Lower leg skin (tissue), 4 donors: Measurements from ENCODE around the gene SBNO2. TPM values are rescaled to one million over a fixed set of nuclear protein-coding genes. Genes with fewer than 3 reads are reported as not detected.
A peak's percentile ranks its signal among the peaks of the same experiment; 100 is the strongest.

Experiments used
- DNase-seq, 2 donors: peaks; one replicate each; pipeline ENCODE4 v3.0.0-alpha.2; 2019; ENCODE audit warnings: low spot score in 2 of 2
- H3K4me3 ChIP-seq: fragments of 200-600 bp; sonication (generic); 2 replicates; pipeline ENCODE4 v1.5.1; 2017; ENCODE audit warnings: mild to moderate bottlenecking, low read depth; ENCODE audit not compliant: poor library complexity, severe bottlenecking
- CTCF ChIP-seq, 3 donors: fragments of 450-650 bp; IDR thresholded peaks; one replicate each; pipeline ENCODE4 v1.5.1; 2016; ENCODE audit warnings: antibody characterized with exemption in 3 of 3, mild to moderate bottlenecking in 3 of 3, moderate library complexity in 2 of 3
- POLR2A ChIP-seq, 2 donors: fragments of 450-650 bp; IDR thresholded peaks; one replicate each; pipeline ENCODE4 v1.6.1; 2016 to 2017; ENCODE audit warnings: antibody characterized with exemption in 2 of 2, mild to moderate bottlenecking in 1 of 2, moderate library complexity in 1 of 2
- WGBS, 2 donors: methylation state at CpG; one replicate each; pipeline ENCODE4 v1.1.5; 2018; 5-methylcytosine and 5-hydroxymethylcytosine counted together
- intact Hi-C: fragments of 100-400 bp; cut with DNase I; formaldehyde crosslinking; loops from one replicate; pipeline ENCODE4 v1.15.0; 2023; ENCODE audit warnings: low total_unique reads
- total RNA-seq, 4 donors: library from RNA; depleted of rRNA; stranded (reverse); fragments of >200 nt; gene quantifications; one replicate each; pipeline ENCODE4 v1.1.0, GENCODE V29; 2016

The SBNO2 gene
- total RNA-seq, 4 donors from 2014 or later = 54.8 to 68.6 (median 60.3) TPM

DNA sequence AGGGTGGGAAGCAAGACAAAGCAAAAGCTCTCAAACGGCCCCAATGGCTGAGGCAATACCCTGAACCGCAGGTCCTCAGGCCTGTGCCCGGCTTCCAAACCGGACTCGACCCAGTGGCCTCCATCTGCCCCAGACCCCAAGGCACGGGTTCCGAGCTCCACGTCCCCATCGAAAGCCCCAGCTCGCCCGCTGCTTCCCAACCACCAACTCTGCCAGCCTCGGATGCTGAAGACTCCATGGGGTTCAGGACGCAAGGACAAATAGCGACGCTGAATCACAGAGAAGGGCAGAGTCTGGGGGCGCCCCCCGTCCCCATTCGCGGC is 79.5 kb downstream of the SBNO2 start:
- WGBS, 2 donors = 1 to 2% methylated on average over 16 to 18 of the region's 19 CpGs
- TF ChIP-seq POLR2A (IDR thresholded peaks at IDR 0.05) (no peak), CTCF (IDR thresholded peaks at IDR 0.05) (no peak)
- H3K4me3 ChIP-seq = peak overlapping the region; percentile 87
- DNase-seq = no peak
- intact Hi-C loops = no loop called here

DNA sequence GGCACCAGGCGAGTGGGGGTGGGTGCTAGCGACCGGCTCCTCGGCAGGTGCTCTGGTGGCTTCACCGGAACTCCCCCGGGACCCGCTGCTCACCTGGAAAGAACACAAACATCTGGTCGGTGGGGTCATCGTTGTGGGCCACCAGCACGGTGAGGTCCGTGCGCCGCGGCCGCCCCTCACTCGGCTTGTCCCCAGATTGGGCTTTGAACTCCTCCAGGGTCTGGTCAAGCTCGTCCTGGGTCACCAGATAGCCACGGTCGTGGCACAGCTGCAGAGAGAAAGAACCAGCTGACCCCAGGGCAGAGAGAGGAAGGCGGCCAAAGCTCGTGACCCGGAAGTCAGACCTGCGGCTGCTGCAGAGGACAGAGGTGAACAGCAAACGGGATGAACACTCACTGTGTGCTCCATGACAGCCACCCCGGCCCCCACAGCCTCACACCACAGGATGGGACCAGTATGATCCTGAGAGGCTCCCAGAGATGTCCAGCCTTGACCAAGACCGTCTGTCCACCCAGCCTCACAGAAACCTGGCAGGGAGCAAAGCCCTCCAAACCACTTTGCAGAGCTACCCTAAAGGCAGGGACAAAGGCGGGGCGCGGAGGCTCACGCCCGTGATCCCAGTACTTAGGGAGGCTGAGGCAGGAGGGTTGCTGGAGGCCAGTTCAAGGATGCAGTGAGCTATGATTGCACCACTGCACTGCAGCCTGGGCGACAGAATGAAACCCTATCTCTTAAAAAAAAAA is 80.1 kb downstream of the SBNO2 start:
- intact Hi-C loops = no loop called here
- TF ChIP-seq POLR2A (IDR thresholded peaks at IDR 0.05) = no peak
- TF ChIP-seq CTCF (IDR thresholded peaks at IDR 0.05) = no peak
- WGBS, 2 donors = 62 to 66% methylated on average over 32 of the region's 32 CpGs
- no peak for DNase-seq
- peak overlapping the region; percentile 87 for H3K4me3 ChIP-seq

DNA sequence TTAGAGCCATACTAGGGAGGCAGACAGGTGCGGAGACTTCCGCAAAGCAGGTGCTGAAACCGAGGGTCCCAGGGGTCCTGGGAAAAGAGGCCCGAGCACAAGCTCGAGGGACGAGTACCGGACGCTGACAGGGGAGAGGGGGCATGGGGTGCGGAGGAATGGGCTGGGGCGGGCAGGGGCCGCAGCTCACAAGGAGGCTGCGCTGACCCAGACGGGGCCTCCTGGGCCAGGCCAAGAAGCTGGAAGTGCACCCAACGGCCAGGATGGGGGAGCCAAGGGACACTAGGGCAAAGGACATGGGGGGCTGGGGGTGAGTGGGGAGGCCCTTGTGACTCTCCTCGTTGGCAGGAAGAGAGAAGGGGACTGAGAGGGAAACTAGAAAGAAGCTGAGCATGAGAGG is 80.7 kb downstream of the SBNO2 start:
- intact Hi-C loops = no loop called here
- TF ChIP-seq POLR2A (IDR thresholded peaks at IDR 0.05) (no peak), CTCF (IDR thresholded peaks at IDR 0.05) (no peak)
- WGBS, 2 donors = 86% methylated on average over 15 of the region's 15 CpGs
- no peak overlapping the region for H3K4me3 ChIP-seq
- DNase-seq = no peak

DNA sequence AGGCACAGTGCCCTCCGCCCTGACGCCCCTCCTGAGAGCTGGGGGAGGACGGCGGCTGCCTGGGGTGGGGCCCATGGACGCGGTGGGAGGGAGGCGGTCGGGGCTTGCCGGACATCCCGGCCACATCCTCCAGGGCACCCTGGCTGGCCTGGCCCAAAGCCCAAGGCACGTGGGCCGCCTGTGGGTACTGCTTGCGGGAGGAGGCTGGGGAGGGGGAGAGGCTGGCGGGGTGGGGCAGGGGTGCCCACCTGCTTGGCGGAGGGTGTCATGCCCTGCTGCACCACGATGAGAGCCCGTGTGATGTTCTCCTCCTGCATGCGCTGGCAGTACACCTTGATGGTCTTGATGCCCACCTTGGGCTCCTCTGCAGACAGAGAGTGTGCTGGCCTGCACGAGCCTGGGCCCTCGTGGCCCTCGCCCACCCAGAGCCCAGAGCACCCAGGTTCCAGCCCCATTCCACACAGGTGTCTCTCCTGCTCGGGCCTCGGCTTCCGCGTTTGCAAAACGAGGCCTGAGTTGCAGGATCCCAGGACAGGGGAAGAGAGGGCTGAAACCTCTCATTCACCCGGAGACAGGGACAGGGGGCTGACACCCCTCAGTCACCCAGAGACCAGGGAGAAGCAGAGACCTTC is 82.4 kb downstream of the SBNO2 start:
- DNase-seq = no peak
- no peak overlapping the region for H3K4me3 ChIP-seq
- TF ChIP-seq CTCF (IDR thresholded peaks at IDR 0.05) (no peak), POLR2A (IDR thresholded peaks at IDR 0.05) (no peak)
- intact Hi-C loops = no loop called here
- WGBS, 2 donors = 85 to 89% methylated on average over 21 to 23 of the region's 27 CpGs

DNA sequence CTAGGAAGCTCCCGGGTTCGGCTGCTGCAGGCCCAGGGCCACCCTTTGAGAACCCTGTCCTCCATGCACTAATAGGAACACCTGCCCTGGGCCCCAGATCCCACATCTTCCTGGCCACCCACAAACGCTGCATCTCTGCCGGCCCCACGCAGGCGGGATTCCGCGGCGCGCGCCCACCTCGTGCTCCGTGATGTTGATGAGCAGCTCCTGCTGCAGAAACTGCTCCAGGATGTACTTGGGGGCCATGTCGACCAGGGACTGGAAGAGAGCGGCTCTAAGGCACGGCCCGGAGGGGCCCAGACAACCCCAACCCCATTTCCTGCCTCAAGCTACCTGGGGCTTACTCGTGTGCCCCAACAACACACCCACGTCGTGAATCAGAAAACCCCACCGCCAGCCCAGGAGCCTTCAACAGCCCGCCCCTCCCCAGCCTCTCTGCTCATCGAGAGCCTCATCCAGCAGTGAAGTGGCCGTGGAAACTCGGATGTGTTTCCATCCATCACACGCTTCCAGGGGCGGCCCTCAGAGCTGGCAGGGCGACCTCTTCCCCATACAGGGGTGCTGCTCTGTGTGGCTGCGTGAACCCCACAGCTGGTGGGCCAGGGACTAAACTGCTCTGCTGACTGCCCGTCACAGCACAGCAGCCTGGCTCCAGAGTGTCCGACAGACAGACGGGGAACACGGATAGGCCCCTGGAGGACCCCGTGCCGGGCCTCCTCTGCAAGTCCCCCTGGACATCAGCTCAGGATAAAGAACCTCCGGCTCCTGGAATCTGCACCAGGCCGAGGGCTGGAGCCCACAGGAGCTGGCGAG is 83.1 kb downstream of the SBNO2 start:
- TF ChIP-seq POLR2A (IDR thresholded peaks at IDR 0.05) = no peak
- no peak for TF ChIP-seq CTCF (IDR thresholded peaks at IDR 0.05)
- DNase-seq = no peak
- no peak overlapping the region for H3K4me3 ChIP-seq
- intact Hi-C loops = no loop called here
- WGBS, 2 donors = 87 to 91% methylated on average over 34 to 37 of the region's 38 CpGs
